Measurements from ENCODE around the gene MYBL2. TPM values are rescaled to one million over a fixed set of nuclear protein-coding genes. Genes with fewer than 3 reads are reported as not detected.

MYBL2 gene
- total and polyA plus RNA-seq, 2 donors (not counting 3 experiments of a cell fraction or from before 2014, with no cell fraction given), result 35.7 to 105 TPM

DNA sequence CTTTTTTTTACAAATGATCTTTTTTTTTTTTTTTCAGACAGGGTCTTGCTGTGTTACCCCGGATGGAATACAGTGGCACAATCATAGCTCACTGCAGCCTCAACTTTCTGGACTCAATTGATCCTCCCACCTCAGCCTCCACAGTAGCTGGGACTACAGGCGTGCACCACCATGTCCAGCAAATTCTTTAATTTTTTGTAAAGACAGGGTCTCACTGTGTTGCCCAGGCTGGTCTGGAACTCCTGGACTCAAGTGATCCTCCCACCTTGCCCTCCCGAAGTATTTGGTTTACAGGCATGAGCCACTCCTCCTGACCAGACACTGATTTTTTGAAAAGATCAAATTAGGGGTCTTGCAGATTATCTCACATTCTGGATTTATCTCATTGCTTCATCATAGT, 11.0 kb upstream of the MYBL2 start:
- Histone ChIP-seq H3K4me1 (ENCODE audit: control insufficient read depth, extremely low read depth, insufficient read depth, low read length) (peaks cover 4% of the 10 kb centered on the region), H3K9me3 (replicated peaks; ENCODE audit: control insufficient read depth, insufficient read depth, low read length) (no peaks in the 10 kb centered on the region), H3K9me1 (replicated peaks; ENCODE audit: control insufficient read depth, extremely low read depth, insufficient read depth, low read length) (no peaks in the 10 kb centered on the region), H3K79me2 (ENCODE audit: control insufficient read depth, insufficient read depth, low read length) (no peaks in the 10 kb centered on the region), H3K27me3 (ENCODE audit: control insufficient read depth in 2 of 2, insufficient read depth in 2 of 2, low read length in 2 of 2) (no peaks in the 10 kb centered on the region), H3K4me2 (ENCODE audit: insufficient read depth, low read length) (no peak overlapping the region), H2AFZ (ENCODE audit: low read depth, low read length) (no peak overlapping the region), H3K4me3 (replicated peaks in 1 of 3; ENCODE audit: insufficient read depth in 1 of 3, low read depth in 1 of 3, low read length in 3 of 3) (no peak overlapping the region), H3K27ac (ENCODE audit: insufficient read depth, low read depth, low read length) (no peak overlapping the region), H3K9ac (replicated peaks; ENCODE audit: extremely low read depth, insufficient read depth, low read length) (no peak overlapping the region), H3K36me3 (ENCODE audit: control insufficient read depth in 2 of 2, extremely low read depth in 1 of 2, insufficient read depth in 2 of 2, low read length in 2 of 2) (no peaks in the 10 kb centered on the region), H4K20me1 (replicated peaks; ENCODE audit: control insufficient read depth, extremely low read depth, insufficient read depth, low read length) (no peaks in the 10 kb centered on the region)
- no TSS peak for BruUV-seq (replicated peaks)
- POLR2A ChIA-PET, result no interaction called here
- FAIRE-seq, result no peak
- CTCF ChIA-PET, result no interaction called here
- intact Hi-C loops (cut with micrococcal nuclease), result no loop called here
- no peak for DNase-seq (ENCODE audit: low read depth, low spot score)
- dilution Hi-C loops (cut with MboI; ENCODE audit: extremely low pct_ligation_motif_present, low sequenced_read_pairs), result no loop called here
- TF ChIP-seq POLR2AphosphoS5 (IDR thresholded peaks at IDR 0.05; ENCODE audit: insufficient read depth, low read depth, low read length), result no peak
- no peak for TF ChIP-seq JUN (IDR thresholded peaks at IDR 0.05; ENCODE audit: borderline replicate concordance, insufficient read depth, insufficient read length, low read depth)
- TF ChIP-seq, protein P1, sequence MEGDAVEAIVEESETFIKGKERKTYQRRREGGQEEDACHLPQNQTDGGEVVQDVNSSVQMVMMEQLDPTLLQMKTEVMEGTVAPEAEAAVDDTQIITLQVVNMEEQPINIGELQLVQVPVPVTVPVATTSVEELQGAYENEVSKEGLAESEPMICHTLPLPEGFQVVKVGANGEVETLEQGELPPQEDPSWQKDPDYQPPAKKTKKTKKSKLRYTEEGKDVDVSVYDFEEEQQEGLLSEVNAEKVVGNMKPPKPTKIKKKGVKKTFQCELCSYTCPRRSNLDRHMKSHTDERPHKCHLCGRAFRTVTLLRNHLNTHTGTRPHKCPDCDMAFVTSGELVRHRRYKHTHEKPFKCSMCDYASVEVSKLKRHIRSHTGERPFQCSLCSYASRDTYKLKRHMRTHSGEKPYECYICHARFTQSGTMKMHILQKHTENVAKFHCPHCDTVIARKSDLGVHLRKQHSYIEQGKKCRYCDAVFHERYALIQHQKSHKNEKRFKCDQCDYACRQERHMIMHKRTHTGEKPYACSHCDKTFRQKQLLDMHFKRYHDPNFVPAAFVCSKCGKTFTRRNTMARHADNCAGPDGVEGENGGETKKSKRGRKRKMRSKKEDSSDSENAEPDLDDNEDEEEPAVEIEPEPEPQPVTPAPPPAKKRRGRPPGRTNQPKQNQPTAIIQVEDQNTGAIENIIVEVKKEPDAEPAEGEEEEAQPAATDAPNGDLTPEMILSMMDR (IDR thresholded peaks at IDR 0.05; ENCODE audit: extremely low read depth in 1 of 2, insufficient read depth in 1 of 2, low read depth in 1 of 2, low read length in 2 of 2), result no peak
- TF ChIP-seq FOS (IDR thresholded peaks at IDR 0.05; ENCODE audit: borderline replicate concordance, insufficient read depth, low read length), result no peak
- TF ChIP-seq, protein P2, sequence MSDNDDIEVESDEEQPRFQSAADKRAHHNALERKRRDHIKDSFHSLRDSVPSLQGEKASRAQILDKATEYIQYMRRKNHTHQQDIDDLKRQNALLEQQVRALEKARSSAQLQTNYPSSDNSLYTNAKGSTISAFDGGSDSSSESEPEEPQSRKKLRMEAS (IDR thresholded peaks at IDR 0.05; ENCODE audit: insufficient read depth, insufficient read length), result no peak
- no peak for TF ChIP-seq POLR2A (IDR thresholded peaks at IDR 0.05; ENCODE audit: low read depth, low read length)
- TF ChIP-seq MYC (IDR thresholded peaks at IDR 0.05; ENCODE audit: low read depth, low read length), result no peak
- no peak for TF ChIP-seq EZH2 (IDR thresholded peaks at IDR 0.05; ENCODE audit: borderline replicate concordance, low read depth, low read length, severe bottlenecking)
- no peak for TF ChIP-seq GATA2 (IDR thresholded peaks at IDR 0.05; ENCODE audit: insufficient read depth, insufficient read length, low read depth, low read length)
